Right cardiac atrium (tissue), 5 donors: ENCODE measurements around the gene ZNF782. TPM values are rescaled to one million over a fixed set of nuclear protein-coding genes. Genes with fewer than 3 reads are reported as not detected.

Source experiments
- ATAC-seq, 2 donors: fragments of 200-7000 bp; cut with Tn5 transposase; one replicate each; pipeline versions ENCODE4 v1.8.0 to v1.9.1; 2020; ENCODE audit warnings: moderate library complexity in 2 of 2, mild to moderate bottlenecking in 1 of 2
- DNase-seq, 3 donors: peaks; one replicate each; pipeline ENCODE4 v3.0.0-alpha.2; 2020
- H3K27ac ChIP-seq: one replicate; pipeline ENCODE4 v1.5.1; 2013; ENCODE audit warnings: mild to moderate bottlenecking, low read length, control low read depth, moderate library complexity
- H3K27me3 ChIP-seq: one replicate; pipeline ENCODE4 v1.6.1; 2013; ENCODE audit not compliant: control insufficient read depth, insufficient read depth
- H3K4me1 ChIP-seq: one replicate; pipeline ENCODE4 v1.6.1; 2013; ENCODE audit warnings: low read length; ENCODE audit not compliant: control insufficient read depth, insufficient read depth
- H3K4me3 ChIP-seq: one replicate; pipeline ENCODE4 v1.5.1; 2013; ENCODE audit warnings: low read length, control low read depth
- H3K9me3 ChIP-seq: one replicate; pipeline ENCODE4 v1.6.1; 2013; ENCODE audit warnings: low read length; ENCODE audit not compliant: control insufficient read depth
- WGBS: extraction: QIAGEN DNeasy Blood & Tissue Kit; methylation state at CpG from one replicate; pipeline ENCODE4 v1.1.7; 2013; 5-methylcytosine and 5-hydroxymethylcytosine counted together
- intact Hi-C, 4 donors: fragments of 100-400 bp; cut with DNase I; formaldehyde crosslinking; loops; one replicate each; pipeline versions ENCODE4 v1.11.0 to v1.14.0; 2022 to 2023
- polyA plus RNA-seq: library from polyadenylated mRNA; stranded (reverse); fragments of 200-250 nt; gene quantifications from one replicate; pipeline ENCODE4 v1.2.3, GENCODE V29; 2013
- total RNA-seq, 4 donors: library from RNA; stranded (reverse); fragmentation: NEBNext Ultra II Directional; extraction: Animal tissue kit (Norgen Biotek cat#: 25700); gene quantifications; one replicate each; pipeline ENCODE4 v1.2.1, GENCODE V29; 2021
- donor health status: healthy with polysubstance abuse.
- donor health status: DM: no; HTN: yes; CAD: no.
- donor health status: DM: no; HTN: no; CAD: no.
- donor health status: DM: no; HTN: yes; CAD: no; lungs with severe emphysema.
- donor health status: DM: yes; HTN: yes; CAD: no.

ZNF782 gene
- total and polyA plus RNA-seq, 5 donors = 1.1 to 4.3 (median 3.7) TPM

DNA sequence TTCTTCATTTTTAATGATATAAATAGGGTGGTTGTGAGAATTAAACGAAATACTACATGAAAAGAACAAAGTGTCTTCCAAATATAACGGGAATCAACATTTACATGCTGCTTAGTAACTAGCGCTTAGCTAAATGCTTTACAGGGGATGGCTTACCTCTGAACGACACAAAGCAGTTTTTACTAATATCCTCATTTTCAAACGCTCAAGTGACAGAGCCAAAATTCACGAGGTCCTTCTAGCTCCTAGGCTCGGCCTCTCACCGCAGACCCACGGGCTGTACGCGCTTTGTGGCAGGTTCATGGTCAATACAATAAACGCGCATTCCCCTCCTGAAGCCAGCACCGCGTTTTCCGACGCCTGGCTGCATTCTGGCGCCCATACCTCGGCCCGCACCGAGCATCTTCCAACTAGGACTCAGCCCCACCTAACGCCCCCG lies 76.9 kb downstream of the ZNF782 start:
- ATAC-seq = no peak

DNA sequence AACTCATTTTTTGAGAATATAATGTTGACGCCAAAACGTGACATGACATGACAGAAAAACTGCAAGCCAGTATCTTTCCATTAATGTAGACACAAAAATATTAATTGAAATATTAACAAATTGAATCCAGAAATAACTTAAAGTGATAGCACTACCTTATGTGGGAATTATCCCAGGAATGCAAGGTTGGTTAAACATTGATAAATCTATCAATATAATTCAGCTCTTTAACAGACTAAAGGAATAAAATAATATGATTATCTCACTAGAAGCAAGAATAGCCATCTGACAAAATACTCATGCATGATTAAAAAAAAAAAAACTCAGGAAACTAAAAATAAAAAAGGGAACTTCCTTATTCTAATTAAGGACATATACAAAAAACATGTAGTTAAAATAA lies 83.2 kb downstream of the ZNF782 start:
- DNase-seq = no peak
- intact Hi-C loops = no loop called here
- Histone ChIP-seq H3K4me3 (no peak overlapping the region), H3K27me3 (no peaks in the 10 kb centered on the region), H3K27ac (no peak overlapping the region), H3K4me1 (no peaks in the 10 kb centered on the region), H3K9me3 (peaks cover 4% of the 10 kb centered on the region)
- no peak for ATAC-seq
- over 99% methylated on average over 2 of the region's 2 CpGs for WGBS

More for the DNA sequence above, 76.9 kb downstream of the ZNF782 start:
- Histone ChIP-seq H3K27me3 (no peaks in the 10 kb centered on the region), H3K4me1 (peaks cover 4% of the 10 kb centered on the region), H3K4me3 (peak overlapping the region; percentile 78), H3K9me3 (no peaks in the 10 kb centered on the region), H3K27ac (peak overlapping the region; percentile 68)
- intact Hi-C loops = no loop called here
- 4% methylated on average over 23 of the region's 23 CpGs for WGBS
- DNase-seq = no peak

GRCh38 chr9:96769989-96770388 lies 84.3 kb downstream of the ZNF782 start:
- Histone ChIP-seq H3K4me3 (no peak overlapping the region), H3K27ac (no peak overlapping the region), H3K9me3 (peaks cover 4% of the 10 kb centered on the region), H3K4me1 (no peaks in the 10 kb centered on the region), H3K27me3 (no peaks in the 10 kb centered on the region)
- intact Hi-C loops = loop anchor here in 1 of 4 donors (10.0 kb wide), 1 partner anchor 45 kb away; no protein-coding TSS in a partner anchor
- DNase-seq (no peak), ATAC-seq (no peak)
- 98% methylated on average over 6 of the region's 6 CpGs for WGBS

Other genes with a start within 250 kb of the ZNF782 start
- gene CDC14B, start 234.7 kb downstream of the ZNF782 start, total RNA-seq = 10 to 100 TPM; 14.4 to 15.7 (median 15.4) TPM
- gene CDC14B, start 234.7 kb downstream of the ZNF782 start, polyA plus RNA-seq = 5.9 TPM
- gene PRXL2C, start 199.2 kb downstream of the ZNF782 start, total RNA-seq = 10 to 100 TPM; 12.0 to 27.3 (median 15.9) TPM
- gene PRXL2C, start 199.2 kb downstream of the ZNF782 start, polyA plus RNA-seq = 10.6 TPM
- gene ZNF510, start 76.4 kb downstream of the ZNF782 start, total RNA-seq = 10 to 100 TPM in 3 of 4 donors, 1 to 10 TPM in 1; 9.5 to 11.6 (median 10.1) TPM
- gene ZNF510, start 76.4 kb downstream of the ZNF782 start, polyA plus RNA-seq = 3.2 TPM
- gene NUTM2G, start 74.3 kb upstream of the ZNF782 start, total RNA-seq = not detected
- 0.02 TPM for gene NUTM2G, start 74.3 kb upstream of the ZNF782 start, polyA plus RNA-seq
- under 1 TPM in 3 of 4 donors, not detected in 1; 0.14 to 0.23 (median 0.15) TPM for gene CTSV, start 184.6 kb upstream of the ZNF782 start, total RNA-seq
- 0.20 TPM for gene CTSV, start 184.6 kb upstream of the ZNF782 start, polyA plus RNA-seq